OCI-LY3 (cell line): ENCODE results near the gene ZNF778.
"Not testable (repeated sequence)": the region's sequence is repeated elsewhere in the genome, so short reads cannot be mapped to it uniquely, and the experiment has no call there.

Experiments used
- H2AFZ ChIP-seq: fragments of 200-600, 300-600 bp; shearing (Covaris generic); 2 replicates; pipeline ENCODE4 v1.6.0; 2014; ENCODE audit warnings: antibody characterized with exemption, low read depth, low read length
- H3K27ac ChIP-seq: fragments of 200-600, 300-600 bp; sonication (generic); 2 replicates; pipeline ENCODE4 v1.5.1; 2014; ENCODE audit warnings: mild to moderate bottlenecking, low read length, moderate library complexity, mixed read lengths
- H3K27me3 ChIP-seq: fragments of 200-600, 300-600 bp; sonication (generic); 2 replicates; pipeline ENCODE4 v1.6.1; 2014; ENCODE audit warnings: low read depth, low read length, mixed read lengths
- H3K36me3 ChIP-seq: fragments of 200-600, 300-600 bp; sonication (generic); replicated peaks from 2 replicates; pipeline ENCODE3; 2014; ENCODE audit warnings: low read depth, low read length, mixed read lengths
- H3K4me1 ChIP-seq: fragments of 300-600, 200-600 bp; sonication (generic); 2 replicates; pipeline ENCODE4 v1.6.1; 2014; ENCODE audit warnings: low read length, mixed read lengths
- H3K4me2 ChIP-seq: fragments of 200-600, 300-600 bp; sonication (generic); 2 replicates; pipeline ENCODE4 v1.6.1; 2014; ENCODE audit warnings: low read length, mixed read lengths
- H3K4me3 ChIP-seq: fragments of 300-600, 200-600 bp; sonication (generic); 2 replicates; pipeline ENCODE4 v1.5.1; 2014; ENCODE audit warnings: antibody characterized with exemption, mild to moderate bottlenecking, low read length, moderate library complexity
- H3K79me2 ChIP-seq: fragments of 300-600, 200-600 bp; shearing (Covaris generic); 2 replicates; pipeline ENCODE4 v1.6.1; 2014; ENCODE audit warnings: mild to moderate bottlenecking, low read length, mixed read lengths
- H3K9ac ChIP-seq: fragments of 300-600, 200-600 bp; shearing (Covaris generic); 2 replicates; pipeline ENCODE4 v1.6.0; 2014; ENCODE audit warnings: mild to moderate bottlenecking, low read length, moderate library complexity
- H3K9me3 ChIP-seq: fragments of 200-600, 300-600 bp; shearing (Covaris generic); 2 replicates; pipeline ENCODE4 v1.6.1; 2014; ENCODE audit warnings: low read length, mixed read lengths; ENCODE audit not compliant: insufficient read depth
- H4K20me1 ChIP-seq: fragments of 200-600, 300-600 bp; sonication (generic); 2 replicates; pipeline ENCODE4 v1.6.1; 2016; ENCODE audit warnings: low read length, mixed read lengths; ENCODE audit not compliant: insufficient read depth
- EZH2phosphoT487 ChIP-seq: fragments of 200-600 bp; shearing (Covaris generic); IDR thresholded peaks from 2 replicates; pipeline ENCODE4 v1.6.1; 2018; ENCODE audit warnings: antibody characterized with exemption, mixed run types, low read depth
- TF ChIP-seq, protein P1 (sequence below): fragments of 200-600, 300-600 bp; sonication (generic); IDR thresholded peaks from 2 replicates; pipeline ENCODE4 v1.5.1; 2014; ENCODE audit warnings: antibody characterized with exemption, low read length, low read depth

Gene ZNF778

GRCh38 chr16:89265647-89266046 lies 48.1 kb downstream of the ZNF778 start:
- Histone ChIP-seq H3K9me3 (no peaks in the 10 kb centered on the region), H3K4me2 (no peak overlapping the region), H3K4me1 (no peaks in the 10 kb centered on the region), H3K36me3 (peaks cover 32% of the 10 kb centered on the region), H4K20me1 (0 out of 2 replicates have a peak, but pooled peaks cover 2% of the 10 kb centered on the region), H3K4me3 (no peak overlapping the region), H3K9ac (no peak overlapping the region), H2AFZ (no peak overlapping the region), H3K27ac (no peak overlapping the region), H3K27me3 (no peaks in the 10 kb centered on the region), H3K79me2 (no peaks in the 10 kb centered on the region)
- TF ChIP-seq, protein P1, sequence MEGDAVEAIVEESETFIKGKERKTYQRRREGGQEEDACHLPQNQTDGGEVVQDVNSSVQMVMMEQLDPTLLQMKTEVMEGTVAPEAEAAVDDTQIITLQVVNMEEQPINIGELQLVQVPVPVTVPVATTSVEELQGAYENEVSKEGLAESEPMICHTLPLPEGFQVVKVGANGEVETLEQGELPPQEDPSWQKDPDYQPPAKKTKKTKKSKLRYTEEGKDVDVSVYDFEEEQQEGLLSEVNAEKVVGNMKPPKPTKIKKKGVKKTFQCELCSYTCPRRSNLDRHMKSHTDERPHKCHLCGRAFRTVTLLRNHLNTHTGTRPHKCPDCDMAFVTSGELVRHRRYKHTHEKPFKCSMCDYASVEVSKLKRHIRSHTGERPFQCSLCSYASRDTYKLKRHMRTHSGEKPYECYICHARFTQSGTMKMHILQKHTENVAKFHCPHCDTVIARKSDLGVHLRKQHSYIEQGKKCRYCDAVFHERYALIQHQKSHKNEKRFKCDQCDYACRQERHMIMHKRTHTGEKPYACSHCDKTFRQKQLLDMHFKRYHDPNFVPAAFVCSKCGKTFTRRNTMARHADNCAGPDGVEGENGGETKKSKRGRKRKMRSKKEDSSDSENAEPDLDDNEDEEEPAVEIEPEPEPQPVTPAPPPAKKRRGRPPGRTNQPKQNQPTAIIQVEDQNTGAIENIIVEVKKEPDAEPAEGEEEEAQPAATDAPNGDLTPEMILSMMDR = no peak
- no peak for TF ChIP-seq EZH2phosphoT487

DNA sequence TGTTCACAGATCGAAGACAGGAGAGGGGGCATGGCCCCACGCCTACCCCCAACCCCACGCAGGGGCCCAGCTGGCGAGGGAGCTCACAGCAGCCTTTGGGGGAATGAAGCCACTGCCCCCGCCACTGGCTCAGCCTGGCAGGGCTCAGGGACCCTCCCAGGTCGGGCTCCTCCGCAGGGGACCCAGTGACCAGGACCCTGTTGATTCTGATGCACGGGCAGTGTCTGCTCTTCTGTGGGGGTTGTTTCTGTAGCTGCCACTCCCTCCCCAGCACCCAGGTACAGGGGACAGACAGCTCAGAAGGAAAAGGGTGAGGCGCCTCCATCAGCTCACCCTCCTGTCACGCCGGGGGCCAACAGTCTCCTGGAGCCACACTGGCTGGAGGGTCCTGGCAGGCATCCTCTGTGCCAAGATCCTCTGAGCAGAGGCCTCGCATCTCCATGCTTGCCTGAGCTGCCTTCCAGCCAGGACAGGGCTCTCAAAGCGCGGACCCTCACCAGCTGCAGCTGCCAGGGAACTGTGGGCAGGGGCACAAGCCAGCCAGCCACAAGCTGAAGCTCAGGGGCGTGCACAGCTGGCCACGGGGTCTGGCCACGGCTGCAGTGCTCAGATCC lies 49.1 kb downstream of the ZNF778 start:
- Histone ChIP-seq H2AFZ (no peak overlapping the region), H3K9ac (no peak overlapping the region), H3K27ac (no peak overlapping the region), H3K4me1 (no peaks in the 10 kb centered on the region), H3K4me2 (no peak overlapping the region), H3K9me3 (no peaks in the 10 kb centered on the region), H3K36me3 (peaks cover 38% of the 10 kb centered on the region), H3K79me2 (no peaks in the 10 kb centered on the region; the same call in 1 of the 2 replicates), H3K4me3 (no peak overlapping the region), H4K20me1 (0 out of 2 replicates have a peak, but pooled peaks cover 2% of the 10 kb centered on the region), H3K27me3 (no peaks in the 10 kb centered on the region)
- no peak for TF ChIP-seq EZH2phosphoT487
- TF ChIP-seq, protein P1 = no peak

- H3K79me2 ChIP-seq = not testable (repeated sequence)
These were observed 50.2 kb downstream of the ZNF778 start for GRCh38 chr16:89267746-89268145.

GRCh38 chr16:89268585-89268984 lies 51.1 kb downstream of the ZNF778 start:
- no peak overlapping the region for H3K4me2 ChIP-seq
- no peaks in the 10 kb centered on the region for H3K9me3 ChIP-seq
- H3K27ac ChIP-seq = no peak overlapping the region
- H3K36me3 ChIP-seq = peaks cover 47% of the 10 kb centered on the region
- no peaks in the 10 kb centered on the region for H3K4me1 ChIP-seq
- no peak overlapping the region for H2AFZ ChIP-seq
- H3K79me2 ChIP-seq = peaks cover 3% of the 10 kb centered on the region; the same call in 1 of the 2 replicates
- H3K4me3 ChIP-seq = no peak overlapping the region
- TF ChIP-seq, protein P1 = no peak
- TF ChIP-seq EZH2phosphoT487 = no peak
- H4K20me1 ChIP-seq = 0 out of 2 replicates have a peak, but pooled peaks cover 2% of the 10 kb centered on the region
- no peaks in the 10 kb centered on the region for H3K27me3 ChIP-seq
- no peak overlapping the region for H3K9ac ChIP-seq

More at GRCh38 chr16:89267746-89268145, 50.2 kb downstream of the ZNF778 start:
- H3K4me2 ChIP-seq, H3K9me3 ChIP-seq, H3K9ac ChIP-seq, H2AFZ ChIP-seq, H3K27ac ChIP-seq, H3K27me3 ChIP-seq, H3K4me1 ChIP-seq, H3K4me3 ChIP-seq, H4K20me1 ChIP-seq: not testable (repeated sequence)
- H3K36me3 ChIP-seq = peaks cover 43% of the 10 kb centered on the region
